HepG2 (cell line): Measurements from ENCODE around the gene ARL2. TPM values are rescaled to one million over a fixed set of nuclear protein-coding genes. Genes with fewer than 3 reads are reported as not detected.

ENCODE experiments used
- BRD4 ChIP-seq: sonication (generic); formaldehyde crosslinking; IDR thresholded peaks from 2 replicates; pipeline ENCODE4 v1.4.0; 2020; ENCODE audit warnings: missing genetic modification reagents
- CREM ChIP-seq, 2 experiments: sonication (generic) in 1 of 2; formaldehyde crosslinking in 1 of 2; IDR thresholded peaks; 2 replicates each; pipeline versions ENCODE4 v1.4.0 to v1.6.1; 2016 to 2020; ENCODE audit warnings: antibody characterized with exemption in 1 of 2, mild to moderate bottlenecking in 1 of 2, missing genetic modification reagents in 1 of 2
- HBP1 ChIP-seq: IDR thresholded peaks from 2 replicates; pipeline ENCODE4 v1.6.1; 2016; ENCODE audit warnings: low read depth, control low read depth
- NCOA5 ChIP-seq: sonication (generic); formaldehyde crosslinking; IDR thresholded peaks from 2 replicates; pipeline ENCODE4 v1.4.0; 2020; ENCODE audit warnings: missing genetic modification reagents
- ONECUT2 ChIP-seq: sonication (generic); formaldehyde crosslinking; IDR thresholded peaks from 2 replicates; pipeline ENCODE4 v1.4.0; 2020; ENCODE audit warnings: missing genetic modification reagents
- RNF2 ChIP-seq: fragments of 450-650 bp; conservative IDR thresholded peaks from 2 replicates; pipeline ENCODE4 v1.6.1; 2016; ENCODE audit warnings: low read depth
- SMAD1 ChIP-seq: sonication (generic); formaldehyde crosslinking; IDR thresholded peaks from 2 replicates; pipeline ENCODE4 v1.4.0; 2020; ENCODE audit warnings: missing genetic modification reagents, low read depth, mild to moderate bottlenecking, borderline replicate concordance
- SMC3 ChIP-seq: IDR thresholded peaks from 2 replicates; pipeline ENCODE4 v1.6.1; 2011; ENCODE audit warnings: low read length, improper control_type of control experiment
- TRIM24 ChIP-seq: sonication (generic); formaldehyde crosslinking; IDR thresholded peaks from 2 replicates; pipeline ENCODE4 v1.8.0; 2022; ENCODE audit warnings: mild to moderate bottlenecking, missing genetic modification reagents
- ZBTB1 ChIP-seq: sonication (generic); formaldehyde crosslinking; IDR thresholded peaks from 2 replicates; pipeline ENCODE4 v1.4.0; 2020; ENCODE audit warnings: missing genetic modification reagents, borderline replicate concordance
- ZKSCAN5 ChIP-seq: sonication (generic); formaldehyde crosslinking; IDR thresholded peaks from 2 replicates; pipeline ENCODE4 v1.5.1; 2020; ENCODE audit warnings: mild to moderate bottlenecking, missing genetic modification reagents
- ZNF235 ChIP-seq: sonication (generic); formaldehyde crosslinking; IDR thresholded peaks from 2 replicates; pipeline ENCODE4 v1.8.1; 2023; ENCODE audit warnings: mild to moderate bottlenecking, missing genetic modification reagents, borderline replicate concordance
- ZNF431 ChIP-seq: sonication (generic); formaldehyde crosslinking; IDR thresholded peaks from 2 replicates; pipeline ENCODE4 v1.9.0; 2022; ENCODE audit warnings: missing genetic modification reagents, low read depth, mild to moderate bottlenecking, borderline replicate concordance
- ZNF709 ChIP-seq: sonication (generic); formaldehyde crosslinking; IDR thresholded peaks from 2 replicates; pipeline ENCODE4 v1.5.0; 2020; ENCODE audit warnings: mild to moderate bottlenecking, missing genetic modification reagents
- polyA plus RNA-seq, 8 experiments: library from polyadenylated mRNA; depleted of rRNA in 3 of 8; stranded (reverse) in 7 of 8; unstranded in 1 of 8; fragments of >200 nt; fragmentation: Illumina TruSeq in 4 of 8; extraction: Trizol in 4 of 8; gene quantifications; 2 replicates each; pipeline versions ENCODE4 v1.2.1 to v1.2.3, GENCODE V29; 2011 to 2016; ENCODE audit warnings: low read depth in 4 of 8, missing spikeins in 1 of 8, mixed read lengths in 1 of 8; ENCODE audit not compliant: insufficient read depth in 1 of 8
- total RNA-seq, 5 experiments: library from RNA; depleted of rRNA; stranded (reverse); fragments of >200 nt; fragmentation: Illumina TruSeq; extraction: Trizol; gene quantifications; 2 replicates each; pipeline ENCODE4 v1.2.3, GENCODE V29; 2016; ENCODE audit warnings: low read depth in 1 of 5
- TF ChIP-seq, protein P1 (sequence below): sonication (generic); formaldehyde crosslinking; IDR thresholded peaks from 2 replicates; pipeline ENCODE4 v1.4.0; 2020; ENCODE audit warnings: mild to moderate bottlenecking, low read depth, missing genetic modification reagents
- TF ChIP-seq, protein P2 (sequence below): sonication (generic); formaldehyde crosslinking; IDR thresholded peaks from 2 replicates; pipeline ENCODE4 v1.5.0; 2020; ENCODE audit warnings: mild to moderate bottlenecking, missing genetic modification reagents, moderate library complexity
- TF ChIP-seq, protein P3 (sequence below): sonication (generic); formaldehyde crosslinking; IDR thresholded peaks from 2 replicates; pipeline ENCODE4 v1.4.0; 2020; ENCODE audit warnings: missing genetic modification reagents, borderline replicate concordance
- TF ChIP-seq, protein P4 (sequence below): sonication (generic); formaldehyde crosslinking; IDR thresholded peaks from 2 replicates; pipeline ENCODE4 v1.4.0; 2020; ENCODE audit warnings: mild to moderate bottlenecking, missing genetic modification reagents

ARL2 gene
- total and polyA plus RNA-seq, 2 of the 13 experiments (the other 11 are each of a cell fraction or from before 2014, with no cell fraction given) = 82.9 to 84.4 TPM

DNA sequence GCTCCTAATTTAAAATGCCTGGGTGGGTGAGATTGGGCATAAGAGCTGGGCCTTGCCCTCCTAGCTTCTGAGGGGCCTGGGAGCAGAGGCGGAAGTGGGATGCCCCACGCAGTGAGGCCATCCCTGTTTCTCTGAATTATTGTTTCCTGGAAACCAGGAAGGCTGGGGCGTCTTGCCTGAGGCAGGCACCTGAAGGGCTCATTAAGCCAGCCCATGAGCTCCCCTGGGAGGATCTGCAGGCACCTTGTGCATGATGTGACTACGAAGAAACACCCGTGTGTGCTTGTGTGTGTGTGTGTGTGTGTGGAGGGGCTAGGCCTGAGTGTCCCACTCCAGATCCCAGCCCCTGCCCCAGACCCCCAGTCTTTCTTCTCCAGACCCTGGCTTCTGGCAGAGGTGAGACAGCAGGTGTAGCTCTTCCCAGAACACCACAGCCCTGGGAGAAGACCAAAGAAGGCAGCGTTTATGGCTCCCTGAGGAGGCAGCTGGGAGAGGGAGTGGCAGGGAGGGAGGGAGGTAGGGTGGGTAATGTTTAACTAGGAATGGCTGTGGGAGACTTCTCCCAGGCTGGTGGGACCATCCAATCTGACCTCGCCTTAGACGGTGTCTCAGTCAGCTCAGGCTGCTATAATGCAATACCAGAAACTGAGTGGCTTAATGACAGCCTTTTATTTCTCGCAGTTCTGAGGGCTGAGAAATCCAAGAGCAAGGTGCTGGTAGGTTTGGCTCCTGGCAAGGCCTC, 15.1 kb upstream of the ARL2 start (continued):
- TF ChIP-seq, protein P1, sequence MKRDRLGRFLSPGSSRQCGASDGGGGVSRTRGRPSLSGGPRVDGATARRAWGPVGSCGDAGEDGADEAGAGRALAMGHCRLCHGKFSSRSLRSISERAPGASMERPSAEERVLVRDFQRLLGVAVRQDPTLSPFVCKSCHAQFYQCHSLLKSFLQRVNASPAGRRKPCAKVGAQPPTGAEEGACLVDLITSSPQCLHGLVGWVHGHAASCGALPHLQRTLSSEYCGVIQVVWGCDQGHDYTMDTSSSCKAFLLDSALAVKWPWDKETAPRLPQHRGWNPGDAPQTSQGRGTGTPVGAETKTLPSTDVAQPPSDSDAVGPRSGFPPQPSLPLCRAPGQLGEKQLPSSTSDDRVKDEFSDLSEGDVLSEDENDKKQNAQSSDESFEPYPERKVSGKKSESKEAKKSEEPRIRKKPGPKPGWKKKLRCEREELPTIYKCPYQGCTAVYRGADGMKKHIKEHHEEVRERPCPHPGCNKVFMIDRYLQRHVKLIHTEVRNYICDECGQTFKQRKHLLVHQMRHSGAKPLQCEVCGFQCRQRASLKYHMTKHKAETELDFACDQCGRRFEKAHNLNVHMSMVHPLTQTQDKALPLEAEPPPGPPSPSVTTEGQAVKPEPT (CRISPR knock-in tag) = no peak
- TF ChIP-seq HBP1 (CRISPR knock-in tag) (no peak), CREM (IDR thresholded peaks at IDR 0.05) (no peak; the same call in 1 of the 2 replicates), CREM (CRISPR knock-in tag; IDR thresholded peaks at IDR 0.05) (no peak), ZKSCAN5 (no peak), BRD4 (CRISPR knock-in tag) (no peak), ONECUT2 (CRISPR knock-in tag) (no peak), SMC3 (no peak), NCOA5 (CRISPR knock-in tag) (no peak), ZNF235 (no peak), TRIM24 (CRISPR knock-in tag) (no peak), SMAD1 (CRISPR knock-in tag) (no peak), ZNF709 (0 out of 2 replicates have a peak, but pooled peaks have one; percentile 27), RNF2 (no peak), ZNF431 (no peak), ZBTB1 (CRISPR knock-in tag) (no peak)
- TF ChIP-seq, protein P2, sequence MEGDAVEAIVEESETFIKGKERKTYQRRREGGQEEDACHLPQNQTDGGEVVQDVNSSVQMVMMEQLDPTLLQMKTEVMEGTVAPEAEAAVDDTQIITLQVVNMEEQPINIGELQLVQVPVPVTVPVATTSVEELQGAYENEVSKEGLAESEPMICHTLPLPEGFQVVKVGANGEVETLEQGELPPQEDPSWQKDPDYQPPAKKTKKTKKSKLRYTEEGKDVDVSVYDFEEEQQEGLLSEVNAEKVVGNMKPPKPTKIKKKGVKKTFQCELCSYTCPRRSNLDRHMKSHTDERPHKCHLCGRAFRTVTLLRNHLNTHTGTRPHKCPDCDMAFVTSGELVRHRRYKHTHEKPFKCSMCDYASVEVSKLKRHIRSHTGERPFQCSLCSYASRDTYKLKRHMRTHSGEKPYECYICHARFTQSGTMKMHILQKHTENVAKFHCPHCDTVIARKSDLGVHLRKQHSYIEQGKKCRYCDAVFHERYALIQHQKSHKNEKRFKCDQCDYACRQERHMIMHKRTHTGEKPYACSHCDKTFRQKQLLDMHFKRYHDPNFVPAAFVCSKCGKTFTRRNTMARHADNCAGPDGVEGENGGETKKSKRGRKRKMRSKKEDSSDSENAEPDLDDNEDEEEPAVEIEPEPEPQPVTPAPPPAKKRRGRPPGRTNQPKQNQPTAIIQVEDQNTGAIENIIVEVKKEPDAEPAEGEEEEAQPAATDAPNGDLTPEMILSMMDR (CRISPR knock-in tag) = no peak
- TF ChIP-seq, protein P3, sequence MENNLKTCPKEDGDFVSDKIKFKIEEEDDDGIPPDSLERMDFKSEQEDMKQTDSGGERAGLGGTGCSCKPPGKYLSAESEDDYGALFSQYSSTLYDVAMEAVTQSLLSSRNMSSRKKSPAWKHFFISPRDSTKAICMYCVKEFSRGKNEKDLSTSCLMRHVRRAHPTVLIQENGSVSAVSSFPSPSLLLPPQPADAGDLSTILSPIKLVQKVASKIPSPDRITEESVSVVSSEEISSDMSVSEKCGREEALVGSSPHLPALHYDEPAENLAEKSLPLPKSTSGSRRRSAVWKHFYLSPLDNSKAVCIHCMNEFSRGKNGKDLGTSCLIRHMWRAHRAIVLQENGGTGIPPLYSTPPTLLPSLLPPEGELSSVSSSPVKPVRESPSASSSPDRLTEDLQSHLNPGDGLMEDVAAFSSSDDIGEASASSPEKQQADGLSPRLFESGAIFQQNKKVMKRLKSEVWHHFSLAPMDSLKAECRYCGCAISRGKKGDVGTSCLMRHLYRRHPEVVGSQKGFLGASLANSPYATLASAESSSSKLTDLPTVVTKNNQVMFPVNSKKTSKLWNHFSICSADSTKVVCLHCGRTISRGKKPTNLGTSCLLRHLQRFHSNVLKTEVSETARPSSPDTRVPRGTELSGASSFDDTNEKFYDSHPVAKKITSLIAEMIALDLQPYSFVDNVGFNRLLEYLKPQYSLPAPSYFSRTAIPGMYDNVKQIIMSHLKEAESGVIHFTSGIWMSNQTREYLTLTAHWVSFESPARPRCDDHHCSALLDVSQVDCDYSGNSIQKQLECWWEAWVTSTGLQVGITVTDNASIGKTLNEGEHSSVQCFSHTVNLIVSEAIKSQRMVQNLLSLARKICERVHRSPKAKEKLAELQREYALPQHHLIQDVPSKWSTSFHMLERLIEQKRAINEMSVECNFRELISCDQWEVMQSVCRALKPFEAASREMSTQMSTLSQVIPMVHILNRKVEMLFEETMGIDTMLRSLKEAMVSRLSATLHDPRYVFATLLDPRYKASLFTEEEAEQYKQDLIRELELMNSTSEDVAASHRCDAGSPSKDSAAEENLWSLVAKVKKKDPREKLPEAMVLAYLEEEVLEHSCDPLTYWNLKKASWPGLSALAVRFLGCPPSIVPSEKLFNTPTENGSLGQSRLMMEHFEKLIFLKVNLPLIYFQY (CRISPR knock-in tag) = no peak
- TF ChIP-seq, protein P4, sequence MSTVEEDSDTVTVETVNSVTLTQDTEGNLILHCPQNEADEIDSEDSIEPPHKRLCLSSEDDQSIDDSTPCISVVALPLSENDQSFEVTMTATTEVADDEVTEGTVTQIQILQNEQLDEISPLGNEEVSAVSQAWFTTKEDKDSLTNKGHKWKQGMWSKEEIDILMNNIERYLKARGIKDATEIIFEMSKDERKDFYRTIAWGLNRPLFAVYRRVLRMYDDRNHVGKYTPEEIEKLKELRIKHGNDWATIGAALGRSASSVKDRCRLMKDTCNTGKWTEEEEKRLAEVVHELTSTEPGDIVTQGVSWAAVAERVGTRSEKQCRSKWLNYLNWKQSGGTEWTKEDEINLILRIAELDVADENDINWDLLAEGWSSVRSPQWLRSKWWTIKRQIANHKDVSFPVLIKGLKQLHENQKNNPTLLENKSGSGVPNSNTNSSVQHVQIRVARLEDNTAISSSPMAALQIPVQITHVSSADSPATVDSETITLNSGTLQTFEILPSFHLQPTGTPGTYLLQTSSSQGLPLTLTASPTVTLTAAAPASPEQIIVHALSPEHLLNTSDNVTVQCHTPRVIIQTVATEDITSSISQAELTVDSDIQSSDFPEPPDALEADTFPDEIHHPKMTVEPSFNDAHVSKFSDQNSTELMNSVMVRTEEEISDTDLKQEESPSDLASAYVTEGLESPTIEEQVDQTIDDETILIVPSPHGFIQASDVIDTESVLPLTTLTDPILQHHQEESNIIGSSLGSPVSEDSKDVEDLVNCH (CRISPR knock-in tag) = no peak
